Suprapubic skin (tissue), 3 donors: Measurements from ENCODE around the gene GGCT.
"Not testable (repeated sequence)": the region's sequence is repeated elsewhere in the genome, so short reads cannot be mapped to it uniquely, and the experiment has no call there.

ENCODE experiments used
- POLR2A ChIP-seq, 2 donors: fragments of 450-650 bp; IDR thresholded peaks; one replicate each; pipeline ENCODE4 v1.6.1; 2017; ENCODE audit warnings: antibody characterized with exemption in 2 of 2, mild to moderate bottlenecking in 2 of 2, moderate library complexity in 2 of 2
- TF ChIP-seq, protein P1 (sequence below), 2 donors: fragments of 200-600 bp in 1 of 2; fragments of 450-650 bp in 1 of 2; sonication (generic) in 1 of 2; IDR thresholded peaks; one replicate each; pipeline ENCODE4 v1.5.1; 2016 to 2019; ENCODE audit warnings: antibody characterized with exemption in 2 of 2, mild to moderate bottlenecking in 1 of 2, moderate library complexity in 1 of 2

DNA sequence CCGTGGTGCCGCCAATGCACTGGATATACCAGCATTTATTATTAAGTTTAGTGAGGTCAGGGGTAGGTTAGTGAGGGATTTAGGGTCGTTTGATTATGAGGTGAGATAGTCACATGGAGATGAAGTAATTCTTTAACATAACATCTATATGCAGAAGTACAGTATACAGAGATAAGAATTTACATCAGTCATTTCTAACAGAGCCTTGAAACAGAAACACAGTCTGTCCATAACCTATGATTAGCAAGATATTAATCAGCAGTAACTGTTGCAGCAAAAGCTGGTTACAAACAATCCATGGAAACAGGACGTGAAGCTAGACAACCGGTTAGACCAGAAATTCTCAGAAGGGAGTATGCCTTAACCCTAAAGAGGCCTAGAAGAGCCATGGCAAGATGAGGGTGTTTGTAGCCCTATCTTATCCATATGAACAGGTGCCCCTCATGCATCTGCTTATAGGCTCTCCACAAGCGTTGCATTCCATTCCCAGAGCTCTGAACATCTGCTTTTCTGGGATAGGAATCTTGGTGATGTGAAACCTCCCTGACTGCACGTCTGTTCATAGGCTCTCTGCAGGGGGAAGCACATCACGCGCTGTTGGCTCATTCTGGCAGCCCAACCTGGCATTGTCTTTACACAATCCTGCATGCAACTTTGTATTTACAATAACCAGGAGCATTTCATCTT, 4.7 kb upstream of the GGCT start:
- TF ChIP-seq, protein P1, sequence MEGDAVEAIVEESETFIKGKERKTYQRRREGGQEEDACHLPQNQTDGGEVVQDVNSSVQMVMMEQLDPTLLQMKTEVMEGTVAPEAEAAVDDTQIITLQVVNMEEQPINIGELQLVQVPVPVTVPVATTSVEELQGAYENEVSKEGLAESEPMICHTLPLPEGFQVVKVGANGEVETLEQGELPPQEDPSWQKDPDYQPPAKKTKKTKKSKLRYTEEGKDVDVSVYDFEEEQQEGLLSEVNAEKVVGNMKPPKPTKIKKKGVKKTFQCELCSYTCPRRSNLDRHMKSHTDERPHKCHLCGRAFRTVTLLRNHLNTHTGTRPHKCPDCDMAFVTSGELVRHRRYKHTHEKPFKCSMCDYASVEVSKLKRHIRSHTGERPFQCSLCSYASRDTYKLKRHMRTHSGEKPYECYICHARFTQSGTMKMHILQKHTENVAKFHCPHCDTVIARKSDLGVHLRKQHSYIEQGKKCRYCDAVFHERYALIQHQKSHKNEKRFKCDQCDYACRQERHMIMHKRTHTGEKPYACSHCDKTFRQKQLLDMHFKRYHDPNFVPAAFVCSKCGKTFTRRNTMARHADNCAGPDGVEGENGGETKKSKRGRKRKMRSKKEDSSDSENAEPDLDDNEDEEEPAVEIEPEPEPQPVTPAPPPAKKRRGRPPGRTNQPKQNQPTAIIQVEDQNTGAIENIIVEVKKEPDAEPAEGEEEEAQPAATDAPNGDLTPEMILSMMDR (IDR thresholded peaks at IDR 0.05): not testable (repeated sequence)
- not testable (repeated sequence) for TF ChIP-seq POLR2A (IDR thresholded peaks at IDR 0.05)
